ENCODE results near the gene NDUFS8. TPM values are rescaled to one million over a fixed set of nuclear protein-coding genes. Genes with fewer than 3 reads are reported as not detected.

Gene NDUFS8
- total RNA-seq, 2 donors from 2014 or later: 150 to 168 TPM

- Histone ChIP-seq H3K27ac (ENCODE audit: low read depth, low read length) (no peak overlapping the region), H3K27me3 (ENCODE audit: control insufficient read depth, insufficient read depth, low read length, poor library complexity, severe bottlenecking) (no peaks in the 10 kb centered on the region), H3K9me3 (ENCODE audit: control insufficient read depth, low read length) (peaks cover 7% of the 10 kb centered on the region), H3K4me1 (ENCODE audit: control insufficient read depth, insufficient read depth, low read length) (no peaks in the 10 kb centered on the region), H3K9ac (ENCODE audit: extremely low read depth, low read length, poor library complexity, severe bottlenecking) (no peak overlapping the region), H3K4me3 (ENCODE audit: low read length) (no peak overlapping the region), H3K36me3 (ENCODE audit: control insufficient read depth, insufficient read depth, low read length) (no peaks in the 10 kb centered on the region)
- TF ChIP-seq, protein P1, sequence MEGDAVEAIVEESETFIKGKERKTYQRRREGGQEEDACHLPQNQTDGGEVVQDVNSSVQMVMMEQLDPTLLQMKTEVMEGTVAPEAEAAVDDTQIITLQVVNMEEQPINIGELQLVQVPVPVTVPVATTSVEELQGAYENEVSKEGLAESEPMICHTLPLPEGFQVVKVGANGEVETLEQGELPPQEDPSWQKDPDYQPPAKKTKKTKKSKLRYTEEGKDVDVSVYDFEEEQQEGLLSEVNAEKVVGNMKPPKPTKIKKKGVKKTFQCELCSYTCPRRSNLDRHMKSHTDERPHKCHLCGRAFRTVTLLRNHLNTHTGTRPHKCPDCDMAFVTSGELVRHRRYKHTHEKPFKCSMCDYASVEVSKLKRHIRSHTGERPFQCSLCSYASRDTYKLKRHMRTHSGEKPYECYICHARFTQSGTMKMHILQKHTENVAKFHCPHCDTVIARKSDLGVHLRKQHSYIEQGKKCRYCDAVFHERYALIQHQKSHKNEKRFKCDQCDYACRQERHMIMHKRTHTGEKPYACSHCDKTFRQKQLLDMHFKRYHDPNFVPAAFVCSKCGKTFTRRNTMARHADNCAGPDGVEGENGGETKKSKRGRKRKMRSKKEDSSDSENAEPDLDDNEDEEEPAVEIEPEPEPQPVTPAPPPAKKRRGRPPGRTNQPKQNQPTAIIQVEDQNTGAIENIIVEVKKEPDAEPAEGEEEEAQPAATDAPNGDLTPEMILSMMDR (conservative IDR thresholded peaks at IDR 0.05): no peak
- no peak overlapping the region for H3K4me3 Mint-ChIP-seq
- H3K9me3 Mint-ChIP-seq: peaks cover 9% of the 10 kb centered on the region
- H3K36me3 Mint-ChIP-seq (ENCODE audit: low read depth): peaks cover 15% of the 10 kb centered on the region
- H3K27me3 Mint-ChIP-seq (ENCODE audit: insufficient read depth): no peaks in the 10 kb centered on the region
- no peak for DNase-seq
- peaks cover 6% of the 10 kb centered on the region for H3K4me1 Mint-ChIP-seq
- no peak overlapping the region for H3K27ac Mint-ChIP-seq
- WGBS, 2 experiments (ENCODE audit: insufficient coverage in 1 of 2, insufficient read length in 1 of 2): 93 to 96% methylated on average over 5 of the region's 5 CpGs
Measured at GRCh38 chr11:68024508-68024907, 6.0 kb upstream of the NDUFS8 start.

DNA sequence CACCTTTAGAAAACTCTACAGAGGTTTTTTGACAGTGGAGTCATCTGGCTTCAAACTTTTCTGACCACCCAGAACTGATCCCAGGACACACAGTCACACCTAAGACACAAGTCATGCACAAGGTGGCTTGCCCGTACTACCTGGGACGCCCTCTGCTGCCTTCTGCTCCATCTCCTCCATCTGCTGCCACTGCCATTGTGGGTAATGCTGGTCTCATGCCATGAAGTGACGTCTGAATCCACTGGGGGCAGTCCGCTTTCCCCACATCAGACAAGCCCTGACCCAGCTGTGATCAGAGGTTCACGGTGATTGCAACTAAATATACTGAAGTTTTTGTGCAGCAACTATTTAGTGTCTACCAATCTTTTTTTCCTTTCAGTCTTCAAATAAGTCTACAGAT is 5.4 kb upstream of the NDUFS8 start:
- no peak overlapping the region for H3K4me3 Mint-ChIP-seq
- H3K4me1 Mint-ChIP-seq: peaks cover 6% of the 10 kb centered on the region
- Histone ChIP-seq H3K4me1 (ENCODE audit: control insufficient read depth, insufficient read depth, low read length) (no peaks in the 10 kb centered on the region), H3K9ac (ENCODE audit: extremely low read depth, low read length, poor library complexity, severe bottlenecking) (no peak overlapping the region), H3K27ac (ENCODE audit: low read depth, low read length) (no peak overlapping the region), H3K4me3 (ENCODE audit: low read length) (no peak overlapping the region), H3K27me3 (ENCODE audit: control insufficient read depth, insufficient read depth, low read length, poor library complexity, severe bottlenecking) (no peaks in the 10 kb centered on the region), H3K9me3 (ENCODE audit: control insufficient read depth, low read length) (peaks cover 7% of the 10 kb centered on the region), H3K36me3 (ENCODE audit: control insufficient read depth, insufficient read depth, low read length) (no peaks in the 10 kb centered on the region)
- TF ChIP-seq, protein P1 (conservative IDR thresholded peaks at IDR 0.05): peak; percentile 56
- H3K27ac Mint-ChIP-seq: no peak overlapping the region
- H3K9me3 Mint-ChIP-seq: peaks cover 14% of the 10 kb centered on the region
- H3K36me3 Mint-ChIP-seq (ENCODE audit: low read depth): peaks cover 15% of the 10 kb centered on the region
- H3K27me3 Mint-ChIP-seq (ENCODE audit: insufficient read depth): no peaks in the 10 kb centered on the region
- DNase-seq: peak; percentile 65
- 82 to 84% methylated on average over 5 of the region's 5 CpGs for WGBS, 2 experiments (ENCODE audit: insufficient coverage in 1 of 2, insufficient read length in 1 of 2)

DNA sequence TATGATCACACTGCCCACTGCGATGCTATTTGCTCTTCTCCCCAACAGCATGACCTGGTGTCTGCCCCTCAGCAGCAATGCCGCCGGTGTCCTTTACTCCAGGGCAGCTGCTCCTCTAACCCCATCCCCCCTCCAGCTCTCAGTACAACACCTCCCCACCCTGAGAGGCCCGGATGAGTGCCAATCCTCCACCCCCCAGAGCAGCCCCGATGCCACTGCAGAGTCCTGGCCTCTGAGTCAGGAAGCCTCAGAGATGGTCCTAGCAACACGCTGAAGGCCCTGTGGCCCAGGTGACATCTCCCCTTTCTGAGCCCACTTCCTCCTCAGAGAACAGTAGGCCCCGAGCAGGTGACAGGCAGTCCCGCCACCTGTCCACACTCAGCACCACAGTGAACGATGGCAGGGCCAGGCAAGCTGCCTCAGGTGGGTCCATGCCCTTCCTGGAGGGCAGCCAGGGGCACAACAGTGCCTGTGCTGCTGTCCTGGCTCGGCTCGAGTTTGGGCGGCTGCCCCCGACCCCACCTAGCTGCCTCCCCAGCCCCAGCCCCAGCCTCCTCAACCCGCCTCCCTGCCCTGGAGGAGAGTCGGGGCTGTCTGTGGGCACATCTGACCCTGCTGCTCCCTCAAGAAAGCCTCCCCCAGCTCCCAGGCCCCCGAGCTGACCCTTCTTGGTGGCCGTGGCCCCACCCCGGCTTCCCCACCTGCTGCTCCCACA is 3.9 kb upstream of the NDUFS8 start:
- Mint-ChIP-seq H3K4me1 (peaks cover under 1% of the 10 kb centered on the region), H3K4me3 (no peak overlapping the region), H3K27ac (no peak overlapping the region), H3K9me3 (peaks cover 16% of the 10 kb centered on the region), H3K27me3 (ENCODE audit: insufficient read depth) (no peaks in the 10 kb centered on the region), H3K36me3 (ENCODE audit: low read depth) (peaks cover 16% of the 10 kb centered on the region)
- Histone ChIP-seq H3K4me1 (ENCODE audit: control insufficient read depth, insufficient read depth, low read length) (no peaks in the 10 kb centered on the region), H3K27ac (ENCODE audit: low read depth, low read length) (no peak overlapping the region), H3K36me3 (ENCODE audit: control insufficient read depth, insufficient read depth, low read length) (no peaks in the 10 kb centered on the region), H3K4me3 (ENCODE audit: low read length) (no peak overlapping the region), H3K9ac (ENCODE audit: extremely low read depth, low read length, poor library complexity, severe bottlenecking) (no peak overlapping the region), H3K27me3 (ENCODE audit: control insufficient read depth, insufficient read depth, low read length, poor library complexity, severe bottlenecking) (no peaks in the 10 kb centered on the region), H3K9me3 (ENCODE audit: control insufficient read depth, low read length) (peaks cover 7% of the 10 kb centered on the region)
- no peak for DNase-seq
- TF ChIP-seq, protein P1 (conservative IDR thresholded peaks at IDR 0.05): no peak
- 92 to 96% methylated on average over 8 to 18 of the region's 18 CpGs for WGBS, 2 experiments (ENCODE audit: insufficient coverage in 1 of 2, insufficient read length in 1 of 2)
